ENCODE results near the gene TTC32. TPM values are rescaled to one million over a fixed set of nuclear protein-coding genes. Genes with fewer than 3 reads are reported as not detected.

The TTC32 gene
- total RNA-seq, 1 donor from 2014 or later: 14.7 TPM

- intact Hi-C loops (cut with micrococcal nuclease): no loop called here
Observed at GRCh38 chr2:19854596-19855541, 46.9 kb downstream of the TTC32 start.

- intact Hi-C loops (cut with micrococcal nuclease): no loop called here
Observed at GRCh38 chr2:19851116-19851695, 50.6 kb downstream of the TTC32 start.

- intact Hi-C loops (cut with micrococcal nuclease): no loop called here
Observed at GRCh38 chr2:19850056-19851050, 51.4 kb downstream of the TTC32 start.

- intact Hi-C loops (cut with micrococcal nuclease): no loop called here
Observed at GRCh38 chr2:19848952-19849351, 52.8 kb downstream of the TTC32 start.

- intact Hi-C loops (cut with micrococcal nuclease): no loop called here
Observed at GRCh38 chr2:19848029-19848750, 53.6 kb downstream of the TTC32 start.

- intact Hi-C loops (cut with micrococcal nuclease): no loop called here
Observed at GRCh38 chr2:19847486-19847885, 54.3 kb downstream of the TTC32 start.

Other genes starting within 250 kb of the TTC32 start
- 4.1 and 5.1 TPM in 2 replicates for gene WDR35, start 88.1 kb upstream of the TTC32 start, total RNA-seq
- gene MATN3, start 110.7 kb upstream of the TTC32 start, total RNA-seq: not detected in 2 replicates
- 30.3 and 31.9 TPM in 2 replicates for gene LAPTM4A, start 149.6 kb upstream of the TTC32 start, total RNA-seq